Prostate gland (tissue), 2 donors: ENCODE measurements around the gene CSE1L. TPM values are rescaled to one million over a fixed set of nuclear protein-coding genes. Genes with fewer than 3 reads are reported as not detected.
"Not testable (repeated sequence)": the region's sequence is repeated elsewhere in the genome, so short reads cannot be mapped to it uniquely, and the experiment has no call there.

ENCODE experiments used
- DNase-seq: peaks from one replicate; pipeline ENCODE4 v3.0.0-alpha.2; 2019; ENCODE audit warnings: low spot score
- H3K27ac ChIP-seq, 2 donors: fragments of 200-600 bp; sonication (generic); 2 replicates each; pipeline ENCODE4 v1.5.1; 2017 to 2019
- H3K27me3 ChIP-seq: fragments of 200-600 bp; sonication (generic); replicated peaks from 2 replicates; pipeline ENCODE4 v1.5.1; 2019; ENCODE audit not compliant: insufficient read depth
- H3K36me3 ChIP-seq, 2 donors: fragments of 200-600 bp; sonication (generic); 1 replicate in 1 of 2; 2 replicates in 1 of 2; pipeline versions ENCODE4 v1.5.1 to v1.8.1; 2017 to 2019
- H3K4me1 ChIP-seq: fragments of 200-600 bp; sonication (generic); replicated peaks from 2 replicates; pipeline ENCODE4 v1.5.1; 2019
- H3K4me3 ChIP-seq, 2 donors: fragments of 200-600 bp; sonication (generic); 2 replicates each; pipeline ENCODE4 v1.5.1; 2017 to 2019
- H3K9me3 ChIP-seq: fragments of 200-600 bp; sonication (generic); 2 replicates; pipeline ENCODE4 v1.5.1; 2017
- CTCF ChIP-seq, 4 experiments: fragments of 200-600 bp in 2 of 4; fragments of 450-650 bp in 2 of 4; sonication (generic) in 2 of 4; IDR thresholded peaks; 1 replicate in 3 of 4; 2 replicates in 1 of 4; pipeline ENCODE4 v1.5.1; 2016 to 2019; ENCODE audit warnings: antibody characterized with exemption in 4 of 4, mild to moderate bottlenecking in 2 of 4, moderate library complexity in 2 of 4
- POLR2A ChIP-seq: fragments of 450-650 bp; IDR thresholded peaks from one replicate; pipeline ENCODE4 v1.6.1; 2016; ENCODE audit warnings: antibody characterized with exemption, mild to moderate bottlenecking
- POLR2AphosphoS5 ChIP-seq: sonication (generic); formaldehyde crosslinking; IDR thresholded peaks from one replicate; pipeline ENCODE4 v1.6.1; 2017; ENCODE audit warnings: antibody characterized with exemption
- WGBS: methylation state at CpG from one replicate; pipeline ENCODE4 v1.1.5; 2018; 5-methylcytosine and 5-hydroxymethylcytosine counted together
- intact Hi-C: fragments of 100-400 bp; cut with DNase I; formaldehyde crosslinking; loops from one replicate; pipeline ENCODE4 v1.14.2; 2022
- total RNA-seq, 2 donors: library from RNA; depleted of rRNA; stranded (reverse); fragments of >200 nt; gene quantifications; one replicate each; pipeline ENCODE4 v1.1.0, GENCODE V29; 2016

CSE1L gene
- total RNA-seq, 2 donors from 2014 or later: 38.8 to 64.0 TPM

GRCh38 chr20:49133571-49133970 is 87.5 kb downstream of the CSE1L start:
- H3K4me3 ChIP-seq: no peak overlapping the region
- no peaks in the 10 kb centered on the region for H3K27me3 ChIP-seq
- WGBS: 72% methylated on average over 3 of the region's 3 CpGs
- no peaks in the 10 kb centered on the region for H3K9me3 ChIP-seq
- no peaks in the 10 kb centered on the region for H3K4me1 ChIP-seq
- no peak for DNase-seq
- TF ChIP-seq CTCF (IDR thresholded peaks at IDR 0.05): no peak
- TF ChIP-seq POLR2A: no peak
- TF ChIP-seq POLR2AphosphoS5: no peak
- intact Hi-C loops: loop anchor here (1.0 kb wide), 1 partner anchor 84 kb away; no protein-coding TSS in a partner anchor
- H3K27ac ChIP-seq: no peak overlapping the region
- H3K36me3 ChIP-seq: no peaks in the 10 kb centered on the region

GRCh38 chr20:49134797-49135196 is 88.7 kb downstream of the CSE1L start:
- intact Hi-C loops, DNase-seq, H3K4me1 ChIP-seq, H3K27me3 ChIP-seq, H3K9me3 ChIP-seq, H3K4me3 ChIP-seq, H3K27ac ChIP-seq, H3K36me3 ChIP-seq: not testable (repeated sequence)
- WGBS: 74% methylated on average over 8 of the region's 8 CpGs

GRCh38 chr20:49136817-49137571 is 90.9 kb downstream of the CSE1L start:
- H3K4me3 ChIP-seq: no peak overlapping the region
- no peak for DNase-seq
- H3K9me3 ChIP-seq: no peaks in the 10 kb centered on the region
- no peak for TF ChIP-seq CTCF (IDR thresholded peaks at IDR 0.05)
- TF ChIP-seq POLR2A: no peak
- TF ChIP-seq POLR2AphosphoS5: no peak
- H3K27ac ChIP-seq: no peak overlapping the region
- intact Hi-C loops: no loop called here
- 85% methylated on average over 15 of the region's 15 CpGs for WGBS
- no peaks in the 10 kb centered on the region for H3K36me3 ChIP-seq
- no peaks in the 10 kb centered on the region for H3K4me1 ChIP-seq
- H3K27me3 ChIP-seq: no peaks in the 10 kb centered on the region

GRCh38 chr20:49138431-49138830 is 92.3 kb downstream of the CSE1L start:
- Histone ChIP-seq H3K27ac (no peak overlapping the region), H3K9me3 (no peaks in the 10 kb centered on the region), H3K4me1 (no peaks in the 10 kb centered on the region), H3K27me3 (no peaks in the 10 kb centered on the region), H3K4me3 (no peak overlapping the region), H3K36me3 (no peaks in the 10 kb centered on the region)
- TF ChIP-seq CTCF (IDR thresholded peaks at IDR 0.05): no peak
- TF ChIP-seq POLR2AphosphoS5: no peak
- TF ChIP-seq POLR2A: no peak
- no peak for DNase-seq
- intact Hi-C loops: no loop called here

GRCh38 chr20:49140411-49140810 is 94.3 kb downstream of the CSE1L start:
- no peaks in the 10 kb centered on the region for H3K9me3 ChIP-seq
- H3K27me3 ChIP-seq: no peaks in the 10 kb centered on the region
- H3K36me3 ChIP-seq: no peaks in the 10 kb centered on the region
- no peaks in the 10 kb centered on the region for H3K4me1 ChIP-seq
- no peak for TF ChIP-seq POLR2A
- TF ChIP-seq POLR2AphosphoS5: no peak
- no peak for TF ChIP-seq CTCF (IDR thresholded peaks at IDR 0.05)
- no peak overlapping the region for H3K4me3 ChIP-seq
- 33% methylated on average over 2 of the region's 2 CpGs for WGBS
- no peak for DNase-seq
- H3K27ac ChIP-seq: no peak overlapping the region
- intact Hi-C loops: no loop called here
